PC-3 (cell line): ENCODE results near the gene OLFM2. TPM values are rescaled to one million over a fixed set of nuclear protein-coding genes. Genes with fewer than 3 reads are reported as not detected.
A peak's percentile ranks its signal among the peaks of the same experiment; 100 is the strongest.

Experiments
- ATAC-seq: fragments of 200-7000 bp; cut with Tn5 transposase; 2 replicates; pipeline ENCODE4 v1.9.1; 2020; ENCODE audit warnings: mild to moderate bottlenecking, moderate library complexity
- BruUV-seq: library from RNA; stranded (reverse); fragments of 400-500 nt; replicated peaks from 2 replicates; lab custom pipeline; 2021; lab: Mats Ljungman, UMichigan
- CTCF ChIA-PET: fragments of 300-600 bp; sonication (Branson Sonifier 250); formaldehyde crosslinking; loops from one replicate; lab custom pipeline; 2022; ENCODE audit warnings: antibody characterized with exemption; lab: Charles Lee
- POLR2A ChIA-PET: fragments of 300-600 bp; sonication (Branson Sonifier 250); formaldehyde crosslinking; loops from one replicate; lab custom pipeline; 2022; ENCODE audit warnings: antibody characterized with exemption; ENCODE audit not compliant: unreplicated experiment; lab: Charles Lee
- DNase-seq: peaks from one replicate; pipeline ENCODE4 v3.0.0-alpha.2; 2015
- H2AFZ ChIP-seq: fragments of 300-600 bp; sonication (generic); 2 replicates; pipeline ENCODE4 v1.6.0; 2016; ENCODE audit warnings: antibody characterized with exemption, low read length
- H3F3A ChIP-seq: fragments of 300-600 bp; sonication (generic); one replicate; pipeline ENCODE4 v1.6.0; 2017; ENCODE audit warnings: antibody characterized with exemption, low read length, control low read depth, mild to moderate bottlenecking; ENCODE audit not compliant: unreplicated experiment
- H3K27ac ChIP-seq: fragments of 300-600 bp; sonication (generic); 2 replicates; pipeline ENCODE4 v1.5.1; 2016; ENCODE audit warnings: mild to moderate bottlenecking, low read length
- H3K27me3 ChIP-seq: fragments of 300-600 bp; sonication (generic); 2 replicates; pipeline ENCODE4 v1.6.1; 2016; ENCODE audit warnings: low read length, mixed read lengths
- H3K36me3 ChIP-seq: fragments of 300-600 bp; sonication (generic); 2 replicates; pipeline ENCODE4 v1.6.1; 2016; ENCODE audit warnings: low read depth, mixed run types, low read length, mixed read lengths
- H3K4me1 ChIP-seq: fragments of 300-600 bp; sonication (generic); 2 replicates; pipeline ENCODE4 v1.5.1; 2016; ENCODE audit warnings: low read length; ENCODE audit not compliant: insufficient read depth
- H3K4me2 ChIP-seq: fragments of 300-600 bp; sonication (generic); 2 replicates; pipeline ENCODE4 v1.6.0; 2016; ENCODE audit warnings: low read length
- H3K4me3 ChIP-seq: fragments of 300-600 bp; sonication (generic); 2 replicates; pipeline ENCODE4 v1.5.1; 2016; ENCODE audit warnings: mild to moderate bottlenecking, low read length, mixed read lengths
- H3K79me2 ChIP-seq: fragments of 300-600 bp; sonication (generic); 2 replicates; pipeline ENCODE4 v1.6.1; 2017; ENCODE audit warnings: low read length, mixed read lengths
- H3K9ac ChIP-seq: fragments of 300-600 bp; sonication (generic); 2 replicates; pipeline ENCODE4 v1.6.0; 2016; ENCODE audit warnings: mild to moderate bottlenecking, low read length
- H3K9me2 ChIP-seq: fragments of 300-600 bp; sonication (generic); replicated peaks from 2 replicates; pipeline ENCODE4 v1.6.1; 2016; ENCODE audit warnings: mixed run types, low read length, mixed read lengths
- H3K9me3 ChIP-seq: fragments of 300-600 bp; sonication (generic); 2 replicates; pipeline ENCODE4 v1.6.1; 2016; ENCODE audit warnings: low read length, mixed read lengths
- H4K20me1 ChIP-seq: fragments of 300-600 bp; sonication (generic); 2 replicates; pipeline ENCODE4 v1.6.1; 2016; ENCODE audit warnings: low read length, mixed read lengths
- CTCF ChIP-seq: fragments of 300-600 bp; sonication (generic); conservative IDR thresholded peaks from 2 replicates; pipeline ENCODE4 v1.5.1; 2017; ENCODE audit warnings: antibody characterized with exemption, low read depth, mild to moderate bottlenecking, low read length
- EZH2 ChIP-seq: fragments of 300-600 bp; sonication (generic); IDR thresholded peaks from one replicate; pipeline ENCODE4 v1.6.1; 2017; ENCODE audit warnings: antibody characterized with exemption, mild to moderate bottlenecking, low read length; ENCODE audit not compliant: unreplicated experiment
- EZH2phosphoT487 ChIP-seq: fragments of 300-600 bp; sonication (generic); IDR thresholded peaks from 2 replicates; pipeline ENCODE4 v1.6.1; 2018; ENCODE audit warnings: mild to moderate bottlenecking, antibody characterized with exemption, low read length, borderline replicate concordance
- intact Hi-C: fragments of 100-400 bp; cut with micrococcal nuclease; formaldehyde crosslinking; loops from 2 replicates; pipeline ENCODE4 v1.9.0; 2023
- total RNA-seq: library from RNA; depleted of rRNA; stranded (reverse); fragments of >200 nt; gene quantifications from 2 replicates; pipeline ENCODE4 v1.2.3, GENCODE V29; 2014

OLFM2 gene
- total RNA-seq, 1 experiment from 2014 or later = 1.6 TPM

GRCh38 chr19:9945319-9945966 is 9.1 kb upstream of the OLFM2 start:
- H3F3A ChIP-seq = no peaks in the 10 kb centered on the region
- intact Hi-C loops = loop anchor here (5.0 kb wide), 1 partner anchor 52 kb away; no protein-coding TSS in a partner anchor
- TF ChIP-seq EZH2phosphoT487 (no peak), CTCF (0 out of 2 replicates have a peak, but pooled peaks have one; percentile 16), EZH2 (no peak)
- peak overlapping the region; percentile 85 for H2AFZ ChIP-seq
- peak overlapping the region; percentile 78 for H3K4me2 ChIP-seq
- peak overlapping the region; percentile 88 for H3K27ac ChIP-seq
- no peaks in the 10 kb centered on the region for H3K9me3 ChIP-seq
- H3K9ac ChIP-seq = peak overlapping the region; percentile 70
- H3K9me2 ChIP-seq = no peaks in the 10 kb centered on the region
- H3K4me1 ChIP-seq = peaks cover 17% of the 10 kb centered on the region
- no TSS peak for BruUV-seq
- H3K79me2 ChIP-seq = no peaks in the 10 kb centered on the region
- H3K4me3 ChIP-seq = peak overlapping the region; percentile 24; the same call in 1 of the 2 replicates
- no peaks in the 10 kb centered on the region for H3K36me3 ChIP-seq
- H4K20me1 ChIP-seq = no peaks in the 10 kb centered on the region
- no peaks in the 10 kb centered on the region for H3K27me3 ChIP-seq
- ATAC-seq (peak; percentile 92), DNase-seq (peak; percentile 87)
- POLR2A ChIA-PET = no interaction called here
- CTCF ChIA-PET = interaction anchor here (0.6 to 0.7 kb wide), 2 partner anchors 55 to 1258 kb away, joined by 9 to 13 read pairs; no protein-coding TSS in a partner anchor

- DNase-seq = no peak
- intact Hi-C loops = no loop called here
Observed at GRCh38 chr19:9943744-9944143, 7.4 kb upstream of the OLFM2 start.

More at GRCh38 chr19:9943744-9944143, 7.4 kb upstream of the OLFM2 start:
- H4K20me1 ChIP-seq = no peaks in the 10 kb centered on the region
- no peaks in the 10 kb centered on the region for H3K9me2 ChIP-seq
- H3K4me1 ChIP-seq = peaks cover 17% of the 10 kb centered on the region
- ChIA-PET POLR2A (no interaction called here), CTCF (no interaction called here)
- ATAC-seq = no peak
- no peak overlapping the region for H3K9ac ChIP-seq
- no peaks in the 10 kb centered on the region for H3K27me3 ChIP-seq
- H3K4me2 ChIP-seq = no peak overlapping the region
- no TSS peak for BruUV-seq
- H3K4me3 ChIP-seq = no peak overlapping the region
- no peaks in the 10 kb centered on the region for H3K36me3 ChIP-seq
- H3K9me3 ChIP-seq = no peaks in the 10 kb centered on the region
- H3K27ac ChIP-seq = no peak overlapping the region
- no peaks in the 10 kb centered on the region for H3K79me2 ChIP-seq
- TF ChIP-seq EZH2phosphoT487 (no peak), EZH2 (no peak), CTCF (no peak)
- no peaks in the 10 kb centered on the region for H3F3A ChIP-seq
- H2AFZ ChIP-seq = no peak overlapping the region
